SK-N-SH (cell line): ENCODE data around the gene ADGRB2.

ENCODE experiments used
- CHD2 ChIP-seq: fragments of 150-350 bp; IDR thresholded peaks from 2 replicates; pipeline ENCODE4 v1.6.1; 2018; ENCODE audit warnings: low read length; ENCODE audit not compliant: partially characterized antibody
- CTCF ChIP-seq: fragments of 200-600 bp; sonication (generic); IDR thresholded peaks from 2 replicates; pipeline ENCODE4 v1.6.1; 2017; ENCODE audit warnings: antibody characterized with exemption, mild to moderate bottlenecking, moderate library complexity
- EP300 ChIP-seq, 2 experiments: IDR thresholded peaks; 2 replicates each; pipeline versions ENCODE4 v1.4.0 to v1.6.1; 2012; ENCODE audit warnings: borderline replicate concordance in 1 of 2, low read depth in 1 of 2, low read length in 1 of 2
- EZH2phosphoT487 ChIP-seq: fragments of 200-600 bp; sonication (generic); IDR thresholded peaks from 2 replicates; pipeline ENCODE4 v1.6.1; 2017; ENCODE audit warnings: low read depth, mixed run types, mild to moderate bottlenecking, antibody characterized with exemption, moderate library complexity, borderline replicate concordance
- GATA2 ChIP-seq: sonication (generic); formaldehyde crosslinking; IDR thresholded peaks from 2 replicates; pipeline ENCODE4 v1.5.0; 2020; ENCODE audit warnings: mild to moderate bottlenecking, missing genetic modification reagents
- JUND ChIP-seq: IDR thresholded peaks from 2 replicates; pipeline ENCODE4 v1.4.0; 2012
- MAX ChIP-seq: IDR thresholded peaks from 2 replicates; pipeline ENCODE4 v1.4.0; 2012; ENCODE audit warnings: low read depth
- REST ChIP-seq: IDR thresholded peaks from 2 replicates; pipeline ENCODE4 v1.6.1; 2012; ENCODE audit warnings: mild to moderate bottlenecking, low read depth, low read length, moderate library complexity
- RFX5 ChIP-seq: IDR thresholded peaks from 2 replicates; pipeline ENCODE4 v1.6.1; 2012; ENCODE audit warnings: mild to moderate bottlenecking, improper control_type of control experiment, low read length
- RXRA ChIP-seq: IDR thresholded peaks from 2 replicates; pipeline ENCODE4 v1.4.0; 2012; ENCODE audit warnings: low read depth, mild to moderate bottlenecking, borderline replicate concordance
- TAF1 ChIP-seq: IDR thresholded peaks from 2 replicates; pipeline ENCODE4 v1.6.1; 2012; ENCODE audit warnings: low read depth, mild to moderate bottlenecking, low read length, moderate library complexity, borderline replicate concordance
- YY1 ChIP-seq: IDR thresholded peaks from 2 replicates; pipeline ENCODE4 v1.4.0; 2012; ENCODE audit warnings: low read depth, mild to moderate bottlenecking
- TF ChIP-seq, protein P1 (sequence below): IDR thresholded peaks from 2 replicates; pipeline ENCODE4 v1.4.0; 2012; ENCODE audit warnings: low read depth, borderline replicate concordance

DNA sequence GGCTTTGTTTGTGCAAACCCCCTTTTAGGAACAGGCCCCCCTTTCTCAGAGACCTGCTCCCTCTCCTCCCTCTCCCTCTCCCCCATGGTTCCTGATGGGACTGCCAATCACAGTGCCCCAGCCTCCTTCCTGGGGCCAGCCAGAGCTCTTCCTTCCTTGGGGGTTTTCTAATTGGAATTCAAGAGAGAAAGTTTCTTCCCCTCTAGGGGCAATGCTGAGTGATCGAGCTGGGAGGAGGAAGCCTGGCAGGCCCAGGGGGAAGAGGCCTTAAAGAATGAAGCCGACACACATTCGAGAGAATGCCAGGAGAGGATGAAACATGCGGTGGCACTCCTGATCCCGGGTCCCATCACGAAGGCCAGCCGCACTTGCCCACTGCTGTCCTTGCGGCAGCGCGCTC, 39.0 kb downstream of the ADGRB2 start:
- no peak for TF ChIP-seq EZH2phosphoT487
- TF ChIP-seq, protein P1, sequence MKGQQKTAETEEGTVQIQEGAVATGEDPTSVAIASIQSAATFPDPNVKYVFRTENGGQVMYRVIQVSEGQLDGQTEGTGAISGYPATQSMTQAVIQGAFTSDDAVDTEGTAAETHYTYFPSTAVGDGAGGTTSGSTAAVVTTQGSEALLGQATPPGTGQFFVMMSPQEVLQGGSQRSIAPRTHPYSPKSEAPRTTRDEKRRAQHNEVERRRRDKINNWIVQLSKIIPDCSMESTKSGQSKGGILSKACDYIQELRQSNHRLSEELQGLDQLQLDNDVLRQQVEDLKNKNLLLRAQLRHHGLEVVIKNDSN: no peak
- no peak for TF ChIP-seq CTCF
- TF ChIP-seq EP300 (IDR thresholded peaks at IDR 0.05; ENCODE audit: borderline replicate concordance in 1 of 2, low read depth in 1 of 2, low read length in 1 of 2): no peak
- no peak for TF ChIP-seq YY1
- no peak for TF ChIP-seq MAX
- TF ChIP-seq RFX5: no peak
- no peak for TF ChIP-seq GATA2 (CRISPR knock-in tag)
- TF ChIP-seq CHD2: no peak
- no peak for TF ChIP-seq JUND
- TF ChIP-seq RXRA: no peak
- TF ChIP-seq TAF1: no peak
- TF ChIP-seq REST: no peak
